ENCODE data around the gene COL6A2. TPM values are rescaled to one million over a fixed set of nuclear protein-coding genes. Genes with fewer than 3 reads are reported as not detected.

The COL6A2 gene
- total RNA-seq, 1 experiment from 2014 or later: 129 TPM

DNA sequence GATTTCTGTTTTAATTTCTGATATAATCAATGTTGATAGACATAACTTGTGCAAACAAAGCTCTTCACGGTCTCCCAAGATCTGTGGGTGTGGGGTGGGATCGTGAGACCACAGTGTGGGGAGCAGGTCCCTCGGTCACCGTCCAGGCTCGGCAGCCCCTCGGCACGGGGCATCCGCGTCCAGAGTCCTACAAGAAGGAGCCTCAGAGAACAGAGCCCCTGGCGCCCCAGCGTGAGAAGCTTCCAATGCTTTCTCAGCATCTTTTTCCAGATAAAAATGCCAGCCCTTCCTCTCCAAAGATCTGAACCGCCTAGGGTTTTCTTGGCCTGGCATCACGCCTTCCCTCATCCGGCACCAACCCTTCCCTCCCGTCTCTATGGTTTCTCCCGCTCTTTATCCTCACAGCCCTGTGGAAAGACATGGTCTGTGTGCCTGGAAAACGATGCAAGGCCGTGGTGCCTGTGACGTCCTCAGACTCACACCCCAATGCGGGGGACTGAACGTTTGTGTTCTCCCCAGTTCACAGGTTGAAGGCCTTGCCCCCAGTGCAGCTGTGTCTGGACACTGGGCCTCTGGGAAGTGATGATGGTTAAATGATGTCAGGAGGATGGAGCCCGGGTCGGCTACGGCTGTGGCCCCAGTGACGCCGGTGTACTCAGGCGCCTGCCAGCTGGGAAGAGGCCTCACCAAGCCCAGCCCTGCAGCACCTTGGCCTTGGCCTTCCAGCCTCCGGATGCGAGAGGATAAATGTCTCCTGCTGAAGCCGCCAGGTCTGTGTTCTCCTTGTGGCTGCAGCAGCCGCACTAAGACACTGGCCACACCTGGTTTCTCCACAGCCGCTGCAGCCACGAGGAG, 45.9 kb upstream of the COL6A2 start:
- no peak overlapping the region for H2BK120ac ChIP-seq (ENCODE audit: low read depth, low read length, poor library complexity, severe bottlenecking)
- H3K18ac ChIP-seq (ENCODE audit: insufficient read length, low read depth, low read length): no peak overlapping the region
- no peaks in the 10 kb centered on the region; a peak in 1 of 7 replicates for H3K36me3 Mint-ChIP-seq (ENCODE audit: insufficient read depth in 1 of 3, low read depth in 3 of 3)
- H3K9me3 ChIP-seq (ENCODE audit: control insufficient read depth, low read depth, low read length): no peaks in the 10 kb centered on the region
- no peak overlapping the region for H3K4ac ChIP-seq (ENCODE audit: low read depth, low read length)
- H3K23ac ChIP-seq (ENCODE audit: insufficient read length, low read depth, low read length): no peak overlapping the region
- H3K79me2 ChIP-seq (ENCODE audit: insufficient read depth, low read length): no peaks in the 10 kb centered on the region
- H3T11ph ChIP-seq (ENCODE audit: low read length): no peak overlapping the region
- no peak overlapping the region for H3K27ac ChIP-seq (ENCODE audit: insufficient read length, low read depth, low read length)
- no peak overlapping the region for H2BK12ac ChIP-seq (ENCODE audit: insufficient read length, low read depth, low read length)
- peak overlapping the region in 1 of 3 experiments; percentile 62; a peak in 2 of 7 replicates for H3K27ac Mint-ChIP-seq
- H3K14ac ChIP-seq (ENCODE audit: insufficient read depth, low read length): no peak overlapping the region
- no peak overlapping the region for H3K56ac ChIP-seq (ENCODE audit: insufficient read length, low read depth, low read length)
- H2AFZ ChIP-seq (ENCODE audit: low read length): no peak overlapping the region
- WGBS (ENCODE audit: extremely low coverage, insufficient read length, low lambda C conversion rate): no CpG with 5 or more reads among the region's 33 CpGs
- H3K9ac ChIP-seq (ENCODE audit: extremely low read depth, insufficient read length, low read length): no peak overlapping the region
- no peak overlapping the region for H4K8ac ChIP-seq (replicated peaks; ENCODE audit: insufficient read length, low read depth, low read length)
- H4K91ac ChIP-seq (ENCODE audit: insufficient read length, low read depth, low read length): no peak overlapping the region
- peaks cover 0 to 5% of the 10 kb centered on the region in 2 experiments for H3K9me3 Mint-ChIP-seq
- no peak overlapping the region; the same call in 1 of the 2 replicates for H2BK15ac ChIP-seq (ENCODE audit: low read depth, low read length)
- no peak for DNase-seq
- H3K4me1 ChIP-seq (ENCODE audit: insufficient read depth, low read length): no peaks in the 10 kb centered on the region; the same call in 1 of the 2 replicates
- H3K4me3 Mint-ChIP-seq: no peak overlapping the region
- peaks cover 6% of the 10 kb centered on the region; the same call in 1 of the 2 replicates for H3K27me3 Mint-ChIP-seq (ENCODE audit: low read depth)
- no peak overlapping the region for H2BK5ac ChIP-seq (ENCODE audit: insufficient read length, low read length)
- no peak for TF ChIP-seq CTCF (conservative IDR thresholded peaks at IDR 0.05)
- H3K79me1 ChIP-seq (ENCODE audit: insufficient read depth, low read depth, low read length, poor library complexity, severe bottlenecking): no peaks in the 10 kb centered on the region
- H2BK20ac ChIP-seq (ENCODE audit: low read depth, low read length, poor library complexity, severe bottlenecking): no peak overlapping the region
- no peaks in the 10 kb centered on the region for H3K23me2 ChIP-seq (ENCODE audit: insufficient read length, low read depth, low read length, poor library complexity, severe bottlenecking)
- H4K20me1 ChIP-seq (ENCODE audit: control insufficient read depth, insufficient read depth, insufficient read length): no peaks in the 10 kb centered on the region
- H2AK5ac ChIP-seq (ENCODE audit: insufficient read length, low read length): no peak overlapping the region
- no peak overlapping the region for H3K4me2 ChIP-seq (ENCODE audit: insufficient read depth, insufficient read length, low read length)
- peaks cover 3 to 4% of the 10 kb centered on the region in 2 experiments for H3K4me1 Mint-ChIP-seq
- H3K27me3 ChIP-seq (ENCODE audit: insufficient read depth, low read length): no peaks in the 10 kb centered on the region
- H4K5ac ChIP-seq (ENCODE audit: insufficient read length, low read depth, low read length): no peak overlapping the region

Data from H9 (cell line).